HG02678 (cell line): ENCODE results near the gene NSF.
"Not testable (repeated sequence)": the region's sequence is repeated elsewhere in the genome, so short reads cannot be mapped to it uniquely, and the experiment has no call there.

Source experiments
- ATAC-seq: cut with Tn5 transposase; IDR thresholded peaks from one replicate; pipeline ENCODE4 v1.9.1; 2021; ENCODE audit warnings: mild to moderate bottlenecking, moderate library complexity; ENCODE audit not compliant: unreplicated experiment

Gene NSF

DNA sequence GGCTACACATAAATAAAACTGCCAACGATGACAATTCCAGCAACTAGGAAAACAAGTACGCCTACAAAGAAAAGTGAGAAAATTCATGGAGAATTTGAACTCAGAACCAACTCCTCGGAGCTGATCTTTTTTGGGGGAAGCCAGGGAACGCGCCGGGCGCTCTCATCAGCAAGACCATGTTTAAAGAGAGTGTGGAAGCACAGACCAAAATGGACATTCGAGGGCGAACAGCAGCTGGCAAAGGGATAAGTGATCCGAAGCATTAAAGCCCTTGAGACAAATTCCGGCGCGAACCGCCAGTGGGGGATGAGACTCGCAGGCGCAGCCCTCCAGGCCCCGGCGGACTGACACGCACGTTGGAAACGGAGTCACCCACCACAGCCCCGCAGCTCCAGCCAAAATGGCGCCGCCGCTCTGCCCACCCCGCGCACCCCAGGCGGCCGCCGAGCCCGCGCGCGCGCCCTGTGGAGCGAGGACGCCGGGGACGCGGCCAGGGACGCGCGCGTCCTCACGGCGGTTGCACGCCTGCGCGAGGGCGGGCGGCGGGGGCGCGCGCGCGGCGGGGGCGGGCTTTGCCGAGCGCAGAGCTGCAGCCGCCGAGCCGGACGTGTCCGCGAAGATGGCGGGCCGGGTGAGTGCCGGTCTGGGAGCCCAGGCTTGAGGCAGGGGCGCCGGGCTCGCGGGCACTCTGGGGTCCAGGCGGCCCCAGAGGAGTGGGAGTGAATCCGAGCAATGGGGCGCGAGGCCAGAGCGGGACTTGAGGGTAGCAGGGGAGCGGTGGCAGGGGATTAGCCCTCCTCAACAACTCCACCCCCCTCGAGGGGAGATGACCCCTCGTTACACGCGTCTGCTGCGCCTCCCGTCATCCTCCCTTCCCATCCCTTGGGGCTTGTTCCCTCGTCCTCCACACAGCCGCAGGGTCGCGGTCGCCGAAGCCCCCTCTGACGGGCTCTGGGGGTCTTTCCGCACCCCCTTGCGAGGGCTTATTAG lies at the start of gene NSF:
Gene NSF (plus strand): TSS at position 513 of the 990 bp plus-strand sequence. CDS start 107 bp downstream, at position 620.
- peak; percentile 82 for ATAC-seq

DNA sequence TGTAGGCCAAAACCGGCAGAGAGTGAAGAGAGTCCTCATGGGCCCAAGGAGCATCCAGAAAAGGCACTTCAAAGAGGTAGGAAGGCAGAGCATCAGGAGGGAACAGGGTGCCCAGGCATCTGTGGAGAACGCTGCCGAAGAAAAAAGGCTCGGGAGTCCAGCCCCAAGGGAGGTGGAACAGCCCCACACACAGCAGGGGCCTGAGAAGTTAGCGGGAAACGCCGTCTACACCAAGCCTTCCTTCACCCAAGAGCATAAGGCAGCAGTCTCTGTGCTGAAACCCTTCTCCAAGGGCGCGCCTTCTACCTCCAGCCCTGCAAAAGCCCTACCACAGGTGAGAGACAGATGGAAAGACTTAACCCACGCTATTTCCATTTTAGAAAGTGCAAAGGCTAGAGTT lies 41.9 kb upstream of the NSF start:
- ATAC-seq, result not testable (repeated sequence)

DNA sequence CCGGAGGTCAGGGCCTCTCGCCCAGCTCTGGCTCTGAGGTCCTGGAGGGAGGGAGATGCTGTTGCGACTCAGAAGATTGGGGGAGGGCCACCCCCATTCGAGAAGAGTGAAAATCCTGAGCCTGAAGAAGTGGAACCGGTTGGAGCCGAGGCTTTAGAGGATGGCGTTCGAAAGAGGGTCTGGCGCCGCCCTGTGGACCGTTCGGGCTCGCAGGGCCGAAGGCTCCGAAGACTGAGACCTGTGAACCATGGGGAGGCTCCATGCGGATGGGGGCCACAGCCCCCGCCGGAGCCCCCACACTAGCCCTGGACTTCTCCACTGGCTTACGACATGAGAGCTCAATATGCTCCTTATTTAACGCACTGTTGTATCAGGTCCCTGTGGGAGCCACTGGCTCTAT lies 31.3 kb upstream of the NSF start:
- ATAC-seq, result not testable (repeated sequence)

DNA sequence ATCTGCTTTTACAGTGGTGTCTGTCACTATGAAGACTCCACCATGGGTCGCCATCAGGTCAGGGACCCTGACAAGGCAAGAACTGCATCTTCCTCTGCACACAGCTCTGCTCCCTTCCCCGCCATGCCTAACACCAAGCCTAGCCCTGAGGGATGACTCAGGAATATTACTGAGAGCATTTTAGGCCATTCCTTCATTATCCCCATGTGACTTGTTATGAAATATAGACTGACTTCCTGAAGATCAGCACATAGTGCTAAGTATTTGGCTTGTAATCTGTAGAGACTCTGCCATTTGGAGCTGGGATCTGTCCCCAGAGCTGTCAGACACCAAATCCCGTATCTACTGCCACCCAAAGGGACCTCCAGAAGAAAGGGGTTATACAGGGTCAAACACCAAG lies 30.4 kb upstream of the NSF start:
- not testable (repeated sequence) for ATAC-seq

DNA sequence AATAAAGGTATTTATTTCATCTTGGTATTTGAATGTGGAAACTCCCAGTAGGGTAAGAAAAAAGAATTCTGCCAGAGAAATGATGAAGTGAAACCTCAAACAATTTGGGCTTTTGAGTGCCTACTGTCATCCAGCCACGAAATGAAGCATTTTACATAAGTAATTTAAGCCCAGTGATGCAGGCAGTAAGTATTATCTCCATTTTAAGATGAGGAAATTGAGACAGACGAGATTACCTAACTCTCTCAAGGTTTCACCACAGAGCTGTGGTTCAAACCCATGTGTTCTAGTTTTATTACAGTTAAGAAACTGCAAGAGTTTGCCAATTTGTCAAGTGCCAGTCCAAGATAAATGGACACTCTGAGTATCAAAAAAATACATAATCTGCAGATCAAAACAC lies 24.2 kb upstream of the NSF start:
- ATAC-seq, result not testable (repeated sequence)

DNA sequence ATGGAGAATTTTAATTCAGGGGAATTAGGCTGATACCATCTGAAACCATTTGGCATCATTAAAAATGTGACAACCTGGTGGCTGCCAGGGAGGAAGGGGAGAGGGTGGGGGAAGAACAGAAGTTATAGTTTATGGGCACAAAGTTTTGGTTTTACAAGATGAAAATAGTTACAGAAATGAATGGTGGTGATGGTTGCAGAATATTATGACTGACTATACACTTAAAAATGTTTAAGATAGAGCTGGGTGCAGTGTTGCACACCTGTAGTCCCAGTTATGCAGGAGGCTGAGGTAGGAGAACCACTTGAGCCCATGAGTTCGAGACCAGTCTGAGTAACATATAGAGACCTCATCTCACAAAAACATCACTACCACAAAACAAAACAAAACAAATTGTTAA lies 23.5 kb upstream of the NSF start:
- ATAC-seq, result not testable (repeated sequence)

DNA sequence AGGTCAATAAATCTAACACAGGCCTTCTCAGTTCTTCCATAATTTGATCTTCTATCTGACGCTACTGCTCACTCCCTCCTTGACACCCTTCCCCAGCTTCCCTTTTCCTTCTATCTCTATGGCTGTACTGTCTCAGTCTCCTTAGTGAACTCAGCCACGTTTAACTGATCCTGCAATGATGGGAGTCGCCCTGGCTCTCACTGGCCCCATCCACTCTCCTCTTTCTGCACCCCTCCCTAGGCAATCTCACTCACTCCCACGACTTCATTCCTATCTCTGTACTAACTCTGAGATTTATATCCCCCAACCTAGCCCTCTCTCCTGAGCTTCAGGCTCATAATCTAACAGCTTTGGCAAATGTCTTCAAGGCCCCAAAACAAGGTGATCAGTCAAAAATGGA lies 18.7 kb upstream of the NSF start:
- ATAC-seq, result not testable (repeated sequence)

DNA sequence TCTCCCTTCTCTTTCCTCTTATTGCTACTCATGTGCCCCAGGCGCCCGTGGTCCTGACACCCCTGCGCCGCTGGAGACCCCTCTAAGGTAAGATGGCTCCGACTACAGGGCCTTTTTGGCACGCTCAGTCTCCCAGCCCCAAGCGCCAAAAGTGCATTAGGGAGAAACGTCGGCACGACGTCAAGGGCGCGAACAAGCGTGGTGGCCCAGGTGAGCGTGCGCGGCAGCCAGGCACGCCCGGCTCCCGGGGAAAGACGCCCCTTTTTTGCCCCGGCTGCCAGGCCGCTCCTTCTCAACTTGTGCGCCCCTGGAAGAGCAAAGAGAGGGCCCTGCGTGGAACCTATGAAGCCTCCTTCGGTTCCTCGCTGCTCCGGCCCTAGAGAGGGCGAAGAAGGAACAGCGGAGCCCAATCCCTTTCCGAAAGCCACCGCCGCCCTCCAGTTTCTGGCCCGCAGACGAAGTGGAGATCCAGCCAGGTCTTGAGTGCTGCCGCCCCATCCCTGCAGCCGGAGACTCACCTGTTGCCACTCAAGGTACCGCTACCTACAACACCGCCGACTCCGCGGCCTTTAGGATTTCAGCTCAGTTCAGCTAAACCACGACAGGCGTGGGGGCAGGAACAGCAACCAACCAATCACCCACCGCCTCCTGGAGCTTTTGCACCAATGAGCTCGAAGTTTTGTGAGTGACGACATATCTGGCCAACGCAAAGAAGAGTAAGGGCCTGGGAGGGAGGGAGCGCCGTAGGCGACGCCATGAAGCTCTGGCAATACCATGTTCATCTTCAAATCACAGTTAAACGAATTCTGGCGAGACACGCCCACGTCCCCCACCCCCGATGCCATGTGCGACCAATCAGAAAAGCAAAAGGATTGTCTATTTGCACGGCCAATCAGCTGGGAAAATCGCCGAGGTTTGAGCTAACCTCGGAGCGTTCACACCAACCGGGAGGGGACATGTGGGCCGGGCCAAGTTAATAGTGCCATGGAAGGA lies 11.1 kb upstream of the NSF start, which contains the start of gene ARL17A:
Gene ARL17A (minus strand): TSS at position 609 of the 993 bp plus-strand sequence. CDS start 3,369 bp downstream, outside the sequence.
- ATAC-seq, result peak; percentile 85

DNA sequence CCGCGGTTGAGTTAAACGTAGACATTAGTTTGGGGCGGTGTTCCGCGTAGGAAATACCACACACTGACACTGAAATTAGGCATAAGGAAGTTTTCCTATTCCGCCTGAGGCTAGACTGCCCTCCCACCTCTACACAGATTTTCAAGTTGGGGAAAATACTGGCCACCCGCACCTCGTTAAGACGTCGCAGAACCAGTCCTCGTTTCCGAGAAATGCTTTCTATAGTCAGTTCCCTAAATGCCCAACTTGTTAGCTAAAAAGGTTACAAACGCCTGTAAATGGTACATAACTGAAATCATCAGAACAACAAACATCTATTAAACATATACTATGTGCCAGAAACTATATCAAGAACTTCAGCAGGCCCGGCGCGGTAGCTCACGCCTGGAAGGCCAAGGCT lies 10.4 kb upstream of the NSF start:
- ATAC-seq, result not testable (repeated sequence)

DNA sequence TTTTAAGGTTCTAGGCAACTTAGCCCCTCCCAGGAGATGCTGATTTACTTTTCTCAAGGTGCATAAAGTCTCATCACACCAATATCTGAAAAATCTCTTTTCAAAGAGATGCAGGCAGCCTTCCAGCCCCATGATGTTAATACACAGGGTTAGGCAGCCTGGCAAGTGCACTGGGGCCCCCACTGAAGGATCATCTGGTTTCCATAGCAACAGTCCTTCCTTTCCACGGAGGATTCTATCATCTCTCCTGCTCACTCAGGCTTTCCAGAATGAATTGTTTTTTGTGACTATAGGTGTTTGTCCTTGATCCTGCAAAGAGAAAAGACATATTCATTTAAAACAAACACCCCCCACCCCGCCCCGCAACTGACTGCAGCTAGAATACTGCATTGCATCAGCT lies 5.0 kb upstream of the NSF start:
- not testable (repeated sequence) for ATAC-seq

DNA sequence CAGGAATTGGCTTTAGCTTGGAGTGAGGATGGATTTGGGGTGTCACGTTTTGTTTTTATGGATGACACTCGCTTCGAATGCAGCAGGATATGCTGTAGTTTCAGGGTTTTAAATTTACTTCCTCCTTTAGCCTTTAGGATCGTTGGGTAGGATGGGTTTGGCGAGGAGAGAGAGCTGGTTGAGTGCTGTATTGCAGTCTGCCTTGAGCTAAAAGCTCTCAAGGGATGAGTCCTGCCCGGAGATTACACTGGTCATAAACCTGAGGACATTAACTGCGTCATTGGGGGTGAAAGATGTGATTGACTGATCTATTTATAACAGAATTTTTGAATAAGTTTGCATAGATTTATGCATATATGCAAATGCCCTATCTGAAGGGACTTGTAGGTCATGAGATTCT lies 863 bp downstream of the NSF start:
- ATAC-seq, result not testable (repeated sequence)

DNA sequence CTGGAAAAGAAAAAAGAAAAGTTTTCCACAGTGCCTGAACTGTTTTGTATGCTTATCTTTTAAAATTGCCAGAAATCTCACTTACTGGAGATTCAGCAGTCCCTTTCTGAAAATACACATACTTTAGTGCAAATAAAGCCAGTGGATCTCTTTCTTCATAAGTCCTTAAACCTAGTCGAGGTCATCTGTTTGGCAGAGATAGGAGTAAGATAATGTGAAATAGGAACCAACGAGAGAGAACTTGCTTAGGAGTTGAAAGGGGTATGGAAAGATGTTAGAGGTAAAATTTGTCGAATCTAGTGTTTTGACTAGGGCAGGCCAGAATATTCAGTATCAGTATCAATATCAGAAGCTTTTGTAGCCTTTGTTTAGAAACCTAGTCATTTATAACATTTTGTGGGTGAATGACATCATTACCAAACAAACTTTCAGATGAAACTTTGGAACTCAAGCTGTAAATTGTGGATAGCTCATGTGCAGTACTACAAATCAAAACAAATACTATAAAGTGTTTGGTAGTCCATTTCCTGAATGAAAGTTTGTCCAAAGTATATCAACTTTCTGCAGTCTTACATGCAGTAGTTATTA lies 8.0 kb downstream of the NSF start:
- ATAC-seq, result not testable (repeated sequence)

DNA sequence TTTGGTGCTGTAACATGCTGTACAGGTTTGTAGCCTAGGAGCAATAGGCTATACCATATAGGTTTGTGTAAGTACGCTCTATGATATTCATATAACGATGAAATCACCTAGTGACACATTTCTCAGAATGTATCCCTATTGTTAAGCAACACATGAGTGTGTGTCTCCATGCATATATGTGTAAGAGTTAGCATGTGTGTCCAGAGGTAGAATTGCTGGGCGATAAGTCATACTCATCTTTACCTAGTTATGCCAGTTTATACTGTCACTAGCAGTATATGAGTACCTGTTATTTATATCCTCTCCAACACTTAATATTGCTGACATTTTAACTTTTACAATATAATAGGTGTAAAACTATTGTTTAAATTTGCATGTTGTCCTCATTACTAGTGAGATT lies 10.3 kb downstream of the NSF start:
- ATAC-seq, result not testable (repeated sequence)

DNA sequence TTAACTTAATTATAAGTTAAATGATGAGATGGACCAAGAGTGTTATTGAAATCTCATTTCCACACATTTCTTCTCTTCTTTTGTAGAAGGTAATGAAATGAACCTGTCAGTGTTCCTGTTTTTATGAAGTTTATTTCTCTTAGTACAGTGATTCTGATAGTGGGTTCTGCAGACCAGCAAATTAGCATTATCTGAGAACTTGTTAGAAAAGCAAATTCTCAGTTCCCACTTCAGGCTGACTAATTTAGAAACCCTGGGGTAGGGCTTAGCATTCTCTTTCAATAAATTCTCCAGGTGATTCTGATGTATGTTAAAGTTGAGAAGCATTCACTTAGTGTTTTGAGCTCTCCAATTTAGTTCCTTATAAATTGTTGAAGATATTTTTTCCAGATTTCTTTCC lies 12.7 kb downstream of the NSF start:
- peak; percentile 86 for ATAC-seq

DNA sequence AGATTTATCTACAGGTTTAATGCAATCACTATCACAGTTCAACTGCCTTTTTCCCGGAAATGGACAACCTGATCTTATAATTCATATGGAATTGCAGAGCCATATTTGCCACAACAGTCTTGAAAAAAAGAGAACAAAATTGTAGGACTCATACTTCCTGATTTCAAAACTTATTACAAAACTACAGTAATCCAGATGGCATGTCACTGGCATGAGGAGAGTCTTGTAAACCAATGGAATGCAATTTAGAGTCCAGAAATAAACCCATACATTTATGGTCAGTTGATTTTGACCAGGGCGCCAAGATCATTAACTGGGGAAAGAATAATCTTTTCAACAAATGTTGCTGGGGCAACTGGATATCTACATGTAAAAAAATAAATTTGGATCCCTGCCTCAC lies 20.8 kb downstream of the NSF start:
- ATAC-seq, result not testable (repeated sequence)

DNA sequence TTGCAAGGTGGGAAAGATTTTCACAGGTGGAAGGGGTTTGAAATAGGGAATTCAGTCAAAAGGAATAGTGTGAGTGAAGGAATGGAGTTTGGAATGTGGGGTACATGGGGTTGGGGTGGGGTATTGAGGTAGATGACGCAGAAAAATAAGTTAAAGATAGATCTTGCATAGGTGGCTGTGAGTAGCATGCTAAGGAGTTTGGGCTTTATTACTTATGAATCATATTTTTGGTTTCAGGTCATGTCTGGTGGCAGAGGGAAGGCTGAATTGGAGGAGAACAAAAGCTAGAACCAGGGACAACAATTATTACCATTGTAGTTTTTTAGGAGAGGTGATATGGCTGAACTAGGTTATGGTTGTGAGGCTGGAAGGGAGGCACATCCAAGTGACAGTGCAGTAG lies 23.4 kb downstream of the NSF start:
- ATAC-seq, result not testable (repeated sequence)

DNA sequence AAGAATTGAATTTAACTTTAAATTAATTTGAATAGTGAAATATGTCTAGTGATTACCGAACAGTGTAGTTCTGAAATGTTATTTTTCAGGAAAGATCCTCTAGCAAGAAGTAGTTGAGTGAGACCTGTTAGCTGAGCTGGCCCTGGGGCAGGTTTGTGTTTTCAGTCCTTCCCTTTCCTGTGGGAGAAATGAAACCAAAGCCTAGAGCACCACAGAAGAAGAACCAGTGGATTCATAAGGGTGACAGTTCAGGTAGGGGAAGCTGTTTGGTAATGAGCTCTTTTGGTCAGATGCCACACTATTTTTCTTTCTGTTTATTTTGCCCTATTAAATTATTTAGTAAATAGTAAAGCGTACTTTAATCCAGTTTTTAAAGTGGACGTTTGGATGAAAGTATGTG lies 26.7 kb downstream of the NSF start:
- not testable (repeated sequence) for ATAC-seq

DNA sequence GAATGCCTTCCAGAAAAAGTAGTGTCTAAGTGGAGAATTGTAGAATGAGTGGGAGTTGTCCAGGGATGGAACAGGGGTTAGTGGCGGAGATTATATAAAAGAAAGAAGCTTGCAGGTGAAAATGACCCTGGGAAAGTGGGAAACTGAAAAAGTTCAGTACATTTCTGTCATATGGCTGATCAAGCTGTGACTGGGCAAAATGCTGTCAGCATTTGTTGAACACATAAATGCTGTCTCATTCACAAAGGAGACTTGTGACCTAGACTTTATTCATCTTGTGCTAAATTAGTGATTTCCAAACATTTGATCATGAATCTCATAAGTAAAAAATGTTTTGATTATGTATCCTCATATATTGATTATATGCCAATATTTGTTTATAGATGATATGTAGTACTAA lies 28.5 kb downstream of the NSF start:
- not testable (repeated sequence) for ATAC-seq

DNA sequence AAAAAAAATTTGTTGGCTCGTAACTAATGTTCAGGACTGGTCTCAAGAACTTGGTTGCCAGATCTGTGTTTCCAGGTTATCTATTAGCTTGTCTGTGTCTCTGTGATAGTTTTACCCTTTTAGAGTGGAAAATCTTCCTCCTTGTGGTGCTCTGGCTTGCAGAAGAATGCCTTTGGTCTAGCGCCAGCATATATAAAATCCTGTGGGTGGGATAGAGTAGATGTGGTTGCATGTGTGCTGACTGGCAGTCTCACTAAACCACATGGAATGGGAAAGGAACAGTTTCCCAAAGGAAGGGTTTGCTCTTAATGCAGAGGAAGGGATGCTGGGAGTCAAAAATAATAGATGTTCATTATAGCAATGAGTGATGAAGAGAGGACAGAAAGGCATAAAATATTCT lies 33.3 kb downstream of the NSF start:
- ATAC-seq, result not testable (repeated sequence)

DNA sequence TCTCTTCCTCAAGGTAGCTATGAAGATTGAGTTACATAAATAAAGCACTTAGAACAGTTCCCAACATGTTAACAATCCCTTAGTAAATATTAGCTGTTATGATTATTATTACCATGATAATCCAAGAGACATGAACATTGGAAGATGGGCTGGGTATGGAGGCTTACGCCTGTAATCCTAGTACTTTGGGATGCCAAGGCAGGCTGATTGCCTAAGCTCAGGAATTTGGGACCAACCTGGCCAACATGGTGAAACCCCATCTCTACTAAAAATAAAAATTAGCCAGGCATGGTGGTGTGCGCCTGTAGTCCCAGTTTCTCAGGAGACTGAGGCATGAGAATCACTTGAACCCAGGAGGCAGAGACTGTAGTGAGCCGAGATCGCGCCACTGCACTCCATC lies 34.3 kb downstream of the NSF start:
- ATAC-seq, result not testable (repeated sequence)

DNA sequence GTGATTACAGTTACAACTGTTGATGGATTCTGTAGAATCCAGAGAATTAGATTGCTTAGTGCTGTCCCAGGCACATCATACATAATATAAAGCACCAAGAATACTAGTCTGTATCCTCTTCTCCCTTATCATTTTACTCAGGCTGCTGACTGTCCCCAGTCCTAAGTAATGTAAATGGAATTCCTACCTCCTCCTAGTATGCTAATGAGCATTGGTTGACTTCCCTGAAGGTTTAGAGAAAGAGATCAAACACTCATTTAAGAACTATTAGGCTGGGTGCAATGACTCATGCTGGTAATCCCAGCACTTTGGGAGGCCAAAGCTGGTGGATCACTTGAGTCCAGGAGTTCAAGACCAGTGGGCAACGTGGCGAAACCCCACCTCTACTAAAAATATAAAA lies 37.0 kb downstream of the NSF start:
- ATAC-seq, result not testable (repeated sequence)
